Measurements from ENCODE around the gene NAGLU.

DNA sequence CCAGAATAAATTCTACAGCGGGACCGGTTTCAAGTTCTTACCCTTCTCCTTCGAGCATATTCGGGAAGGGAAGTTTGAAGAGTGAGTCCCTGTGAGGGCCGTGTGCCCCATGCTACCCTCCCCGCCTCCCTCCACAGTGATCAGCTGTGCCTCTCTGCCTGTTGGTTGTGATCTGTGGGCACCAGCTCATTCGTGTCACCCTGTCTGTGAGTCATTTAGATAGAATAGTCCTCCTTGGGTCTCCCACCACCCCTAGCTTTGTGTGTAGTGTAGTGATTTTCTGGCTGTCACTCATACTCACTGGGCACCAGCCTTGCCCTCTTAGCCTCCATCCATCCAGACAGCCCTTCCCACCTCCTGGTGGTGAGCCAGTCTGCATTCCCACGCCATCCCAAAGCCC, 15.0 kb upstream of the NAGLU start:
- TF ChIP-seq EZH2 (IDR thresholded peaks at IDR 0.05) (no peak), FOXP2 (optimal IDR thresholded peaks at IDR 0.05; ENCODE audit: control extremely low read depth, extremely low read length, insufficient read depth) (no peak)
